ENCODE results near the gene FCER2.

DNA sequence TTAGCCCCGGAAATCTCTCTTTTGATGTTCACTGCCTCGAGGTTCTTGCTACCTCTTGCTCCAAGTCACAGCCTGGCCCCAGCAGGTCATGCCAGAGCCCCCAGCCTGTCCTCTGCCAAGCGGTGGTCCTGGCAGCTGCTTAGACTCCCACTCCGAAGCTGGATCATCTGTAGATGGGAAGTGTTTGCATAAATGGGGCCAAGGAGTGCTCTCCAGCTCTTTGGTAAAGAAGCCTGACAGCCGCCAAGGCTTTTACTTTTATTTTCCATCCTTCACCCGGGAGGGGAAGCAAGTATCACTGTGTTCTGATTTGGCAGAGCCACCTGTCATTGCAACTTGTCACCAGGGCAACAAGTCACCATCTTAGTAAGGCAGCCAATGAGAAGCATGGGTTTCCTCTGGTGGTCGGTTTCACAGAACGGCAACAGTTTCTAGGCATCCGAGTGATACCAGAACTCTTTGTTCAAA lies 43.7 kb downstream of the FCER2 start:
- TF ChIP-seq, protein P1, sequence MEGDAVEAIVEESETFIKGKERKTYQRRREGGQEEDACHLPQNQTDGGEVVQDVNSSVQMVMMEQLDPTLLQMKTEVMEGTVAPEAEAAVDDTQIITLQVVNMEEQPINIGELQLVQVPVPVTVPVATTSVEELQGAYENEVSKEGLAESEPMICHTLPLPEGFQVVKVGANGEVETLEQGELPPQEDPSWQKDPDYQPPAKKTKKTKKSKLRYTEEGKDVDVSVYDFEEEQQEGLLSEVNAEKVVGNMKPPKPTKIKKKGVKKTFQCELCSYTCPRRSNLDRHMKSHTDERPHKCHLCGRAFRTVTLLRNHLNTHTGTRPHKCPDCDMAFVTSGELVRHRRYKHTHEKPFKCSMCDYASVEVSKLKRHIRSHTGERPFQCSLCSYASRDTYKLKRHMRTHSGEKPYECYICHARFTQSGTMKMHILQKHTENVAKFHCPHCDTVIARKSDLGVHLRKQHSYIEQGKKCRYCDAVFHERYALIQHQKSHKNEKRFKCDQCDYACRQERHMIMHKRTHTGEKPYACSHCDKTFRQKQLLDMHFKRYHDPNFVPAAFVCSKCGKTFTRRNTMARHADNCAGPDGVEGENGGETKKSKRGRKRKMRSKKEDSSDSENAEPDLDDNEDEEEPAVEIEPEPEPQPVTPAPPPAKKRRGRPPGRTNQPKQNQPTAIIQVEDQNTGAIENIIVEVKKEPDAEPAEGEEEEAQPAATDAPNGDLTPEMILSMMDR (IDR thresholded peaks at IDR 0.05), result no peak
- TF ChIP-seq POLR2A (IDR thresholded peaks at IDR 0.05), result no peak
- no peak for TF ChIP-seq EP300 (IDR thresholded peaks at IDR 0.05)
